ENCODE measurements around the gene FAF1.

Gene FAF1

GRCh38 chr1:50415235-50416149 lies 544.6 kb downstream of the FAF1 start:
- DNase-seq (ENCODE audit: low spot score) = no peak

- DNase-seq (ENCODE audit: low spot score) = no peak
These were observed 545.2 kb downstream of the FAF1 start for GRCh38 chr1:50414853-50415234.

GRCh38 chr1:50412813-50413476 lies 547.1 kb downstream of the FAF1 start:
- DNase-seq (ENCODE audit: low spot score) = no peak

GRCh38 chr1:50405814-50406213 lies 554.3 kb downstream of the FAF1 start:
- no peak for DNase-seq (ENCODE audit: low spot score)

- no peak for DNase-seq (ENCODE audit: low spot score)
These were observed 566.4 kb downstream of the FAF1 start for GRCh38 chr1:50393522-50394120.

All from hematopoietic multipotent progenitor cell treated with erythropoietin and hydrocortisone succinate and interleukin-3 and kit ligand, for 17 days (in vitro differentiated cells).